Measurements from ENCODE around the gene GPS1. TPM values are rescaled to one million over a fixed set of nuclear protein-coding genes. Genes with fewer than 3 reads are reported as not detected.
A peak's percentile ranks its signal among the peaks of the same experiment; 100 is the strongest.

The GPS1 gene
- total RNA-seq, 1 donor, result 93.7 TPM

GRCh38 chr17:82104797-82105416, 53.2 kb downstream of the GPS1 start:
- peak; percentile 15 for DNase-seq (ENCODE audit: insufficient read length, low spot score, missing footprints)
- no peak overlapping the region for H3K4me3 ChIP-seq (ENCODE audit: insufficient read depth, low read length)
- no peaks in the 10 kb centered on the region for H3K4me1 ChIP-seq (ENCODE audit: insufficient read depth, low read length)
- H3K27me3 ChIP-seq (ENCODE audit: insufficient read depth, low read length), result no peaks in the 10 kb centered on the region
- no peak overlapping the region for H3K4me2 ChIP-seq (ENCODE audit: insufficient read depth, low read length)
- TF ChIP-seq, protein P1, sequence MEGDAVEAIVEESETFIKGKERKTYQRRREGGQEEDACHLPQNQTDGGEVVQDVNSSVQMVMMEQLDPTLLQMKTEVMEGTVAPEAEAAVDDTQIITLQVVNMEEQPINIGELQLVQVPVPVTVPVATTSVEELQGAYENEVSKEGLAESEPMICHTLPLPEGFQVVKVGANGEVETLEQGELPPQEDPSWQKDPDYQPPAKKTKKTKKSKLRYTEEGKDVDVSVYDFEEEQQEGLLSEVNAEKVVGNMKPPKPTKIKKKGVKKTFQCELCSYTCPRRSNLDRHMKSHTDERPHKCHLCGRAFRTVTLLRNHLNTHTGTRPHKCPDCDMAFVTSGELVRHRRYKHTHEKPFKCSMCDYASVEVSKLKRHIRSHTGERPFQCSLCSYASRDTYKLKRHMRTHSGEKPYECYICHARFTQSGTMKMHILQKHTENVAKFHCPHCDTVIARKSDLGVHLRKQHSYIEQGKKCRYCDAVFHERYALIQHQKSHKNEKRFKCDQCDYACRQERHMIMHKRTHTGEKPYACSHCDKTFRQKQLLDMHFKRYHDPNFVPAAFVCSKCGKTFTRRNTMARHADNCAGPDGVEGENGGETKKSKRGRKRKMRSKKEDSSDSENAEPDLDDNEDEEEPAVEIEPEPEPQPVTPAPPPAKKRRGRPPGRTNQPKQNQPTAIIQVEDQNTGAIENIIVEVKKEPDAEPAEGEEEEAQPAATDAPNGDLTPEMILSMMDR (IDR thresholded peaks at IDR 0.05; ENCODE audit: extremely low read depth, low read depth, low read length), result no peak
- no peaks in the 10 kb centered on the region for H3K36me3 ChIP-seq (ENCODE audit: insufficient read depth, low read length)
- H3K79me2 ChIP-seq (ENCODE audit: insufficient read depth, low read length), result no peaks in the 10 kb centered on the region
- no peaks in the 10 kb centered on the region for H4K20me1 ChIP-seq (ENCODE audit: insufficient read depth, low read length)
- H3K9me3 ChIP-seq (ENCODE audit: low read depth, low read length), result no peaks in the 10 kb centered on the region
- no peak overlapping the region for H3K27ac ChIP-seq (ENCODE audit: low read depth, low read length)
- no peak overlapping the region for H2AFZ ChIP-seq (ENCODE audit: low read length)

GRCh38 chr17:82105417-82105881, 53.8 kb downstream of the GPS1 start:
- no peak overlapping the region for H2AFZ ChIP-seq (ENCODE audit: low read length)
- H4K20me1 ChIP-seq (ENCODE audit: insufficient read depth, low read length), result no peaks in the 10 kb centered on the region
- no peaks in the 10 kb centered on the region for H3K36me3 ChIP-seq (ENCODE audit: insufficient read depth, low read length)
- DNase-seq (ENCODE audit: insufficient read length, low spot score, missing footprints), result peak; percentile 71
- H3K4me3 ChIP-seq (ENCODE audit: insufficient read depth, low read length), result no peak overlapping the region
- no peaks in the 10 kb centered on the region for H3K79me2 ChIP-seq (ENCODE audit: insufficient read depth, low read length)
- TF ChIP-seq, protein P1 (IDR thresholded peaks at IDR 0.05; ENCODE audit: extremely low read depth, low read depth, low read length), result no peak
- no peak overlapping the region for H3K27ac ChIP-seq (ENCODE audit: low read depth, low read length)
- no peak overlapping the region for H3K4me2 ChIP-seq (ENCODE audit: insufficient read depth, low read length)
- H3K9me3 ChIP-seq (ENCODE audit: low read depth, low read length), result no peaks in the 10 kb centered on the region
- no peaks in the 10 kb centered on the region for H3K4me1 ChIP-seq (ENCODE audit: insufficient read depth, low read length)
- H3K27me3 ChIP-seq (ENCODE audit: insufficient read depth, low read length), result no peaks in the 10 kb centered on the region

DNA sequence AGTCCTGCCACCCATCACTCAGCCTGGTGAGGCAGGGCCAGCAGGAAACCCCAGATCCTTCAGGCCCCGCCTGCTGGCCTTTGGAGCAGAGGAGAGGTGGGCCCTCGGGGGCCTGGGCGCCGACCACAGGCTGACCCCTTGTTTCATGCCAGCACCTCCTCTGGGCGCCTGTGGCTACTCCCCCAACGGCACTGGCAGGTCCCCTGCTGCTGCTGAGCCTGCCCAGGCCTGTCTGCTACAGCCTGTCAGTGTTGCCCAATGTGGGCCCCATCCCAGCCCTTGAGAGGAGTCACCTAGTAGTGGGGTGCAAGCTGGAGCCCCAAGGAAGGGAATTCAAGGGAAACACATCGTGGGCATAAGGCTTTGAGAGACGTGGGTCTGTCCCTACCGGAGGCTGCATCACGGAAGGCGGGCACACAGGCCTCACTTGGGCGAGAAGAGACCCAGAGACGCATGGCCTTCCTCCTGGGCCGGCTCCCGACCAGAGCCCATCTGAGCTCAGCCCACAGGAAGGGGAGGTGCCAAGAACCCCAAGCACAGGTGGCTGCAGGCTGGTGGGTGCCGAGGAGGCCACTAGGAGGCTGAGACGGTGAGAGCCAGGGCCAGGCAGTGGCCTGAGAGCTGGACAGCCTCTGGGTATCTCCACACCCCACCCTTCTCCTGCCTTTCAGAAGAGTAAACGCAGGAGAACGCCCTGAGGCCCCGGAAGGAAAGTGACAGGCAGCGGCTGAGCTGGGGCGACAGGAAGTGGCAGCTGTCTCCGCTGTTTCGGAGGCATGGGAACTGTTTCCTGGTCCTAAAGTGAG, 54.4 kb downstream of the GPS1 start:
- Histone ChIP-seq H3K27ac (ENCODE audit: low read depth, low read length) (no peak overlapping the region), H4K20me1 (ENCODE audit: insufficient read depth, low read length) (no peaks in the 10 kb centered on the region), H2AFZ (ENCODE audit: low read length) (peak overlapping the region; percentile 29), H3K4me3 (ENCODE audit: insufficient read depth, low read length) (no peak overlapping the region), H3K4me1 (ENCODE audit: insufficient read depth, low read length) (no peaks in the 10 kb centered on the region), H3K27me3 (ENCODE audit: insufficient read depth, low read length) (no peaks in the 10 kb centered on the region), H3K36me3 (ENCODE audit: insufficient read depth, low read length) (no peaks in the 10 kb centered on the region), H3K79me2 (ENCODE audit: insufficient read depth, low read length) (no peaks in the 10 kb centered on the region), H3K9me3 (ENCODE audit: low read depth, low read length) (no peaks in the 10 kb centered on the region), H3K4me2 (ENCODE audit: insufficient read depth, low read length) (peak overlapping the region; percentile 23)
- DNase-seq (ENCODE audit: insufficient read length, low spot score, missing footprints), result peak; percentile 91
- TF ChIP-seq, protein P1 (IDR thresholded peaks at IDR 0.05; ENCODE audit: extremely low read depth, low read depth, low read length), result peak; percentile 22

- Histone ChIP-seq H3K4me3 (ENCODE audit: insufficient read depth, low read length) (no peak overlapping the region), H3K4me1 (ENCODE audit: insufficient read depth, low read length) (no peaks in the 10 kb centered on the region), H3K27me3 (ENCODE audit: insufficient read depth, low read length) (no peaks in the 10 kb centered on the region), H3K27ac (ENCODE audit: low read depth, low read length) (no peak overlapping the region), H3K4me2 (ENCODE audit: insufficient read depth, low read length) (peak overlapping the region; percentile 23), H3K9me3 (ENCODE audit: low read depth, low read length) (no peaks in the 10 kb centered on the region), H3K79me2 (ENCODE audit: insufficient read depth, low read length) (no peaks in the 10 kb centered on the region), H2AFZ (ENCODE audit: low read length) (peak overlapping the region; percentile 29), H4K20me1 (ENCODE audit: insufficient read depth, low read length) (no peaks in the 10 kb centered on the region), H3K36me3 (ENCODE audit: insufficient read depth, low read length) (no peaks in the 10 kb centered on the region)
- peak; percentile 83 for DNase-seq (ENCODE audit: insufficient read length, low spot score, missing footprints)
- TF ChIP-seq, protein P1 (IDR thresholded peaks at IDR 0.05; ENCODE audit: extremely low read depth, low read depth, low read length), result no peak
Measured at GRCh38 chr17:82106688-82107305, 55.1 kb downstream of the GPS1 start.

All from osteoblast (primary cell).